ENCODE measurements around the gene CACNG5.

CACNG5 gene

GRCh38 chr17:66819466-66819865 lies 15.5 kb upstream of the CACNG5 start:
- H3K27ac ChIP-seq, result no peak overlapping the region
- H3K4me3 ChIP-seq, result no peak overlapping the region
- TF ChIP-seq CTCF (IDR thresholded peaks at IDR 0.05), result no peak
- DNase-seq (ENCODE audit: low spot score), result no peak

GRCh38 chr17:66822009-66822408 lies 12.9 kb upstream of the CACNG5 start:
- Histone ChIP-seq H3K27ac (no peak overlapping the region), H3K4me3 (no peak overlapping the region)
- no peak for TF ChIP-seq CTCF (IDR thresholded peaks at IDR 0.05)
- no peak for DNase-seq (ENCODE audit: low spot score)

GRCh38 chr17:66826856-66827255 lies 8.1 kb upstream of the CACNG5 start:
- Histone ChIP-seq H3K4me3 (no peak overlapping the region), H3K27ac (no peak overlapping the region)
- TF ChIP-seq CTCF (IDR thresholded peaks at IDR 0.05), result no peak
- DNase-seq (ENCODE audit: low spot score), result no peak

- no peak for TF ChIP-seq CTCF (IDR thresholded peaks at IDR 0.05)
- H3K4me3 ChIP-seq, result no peak overlapping the region
- no peak for DNase-seq (ENCODE audit: low spot score)
- no peak overlapping the region for H3K27ac ChIP-seq
Measured at GRCh38 chr17:66829386-66829864, 5.5 kb upstream of the CACNG5 start.

- no peak overlapping the region for H3K4me3 ChIP-seq
- no peak overlapping the region for H3K27ac ChIP-seq
- TF ChIP-seq CTCF (IDR thresholded peaks at IDR 0.05), result no peak
- no peak for DNase-seq (ENCODE audit: low spot score)
Measured at GRCh38 chr17:66829883-66830282, 5.0 kb upstream of the CACNG5 start.

- Histone ChIP-seq H3K27ac (no peak overlapping the region), H3K4me3 (no peak overlapping the region)
- TF ChIP-seq CTCF (IDR thresholded peaks at IDR 0.05), result no peak
- no peak for DNase-seq (ENCODE audit: low spot score)
Measured at GRCh38 chr17:66830451-66830850, 4.5 kb upstream of the CACNG5 start.

GRCh38 chr17:66831383-66832210 lies 3.3 kb upstream of the CACNG5 start:
- no peak overlapping the region for H3K27ac ChIP-seq
- no peak for DNase-seq (ENCODE audit: low spot score)
- no peak for TF ChIP-seq CTCF (IDR thresholded peaks at IDR 0.05)

More at GRCh38 chr17:66831383-66832210, 3.3 kb upstream of the CACNG5 start:
- H3K4me3 ChIP-seq, result no peak overlapping the region

All from coronary artery (tissue), 2 donors.